GM18499 (cell line): ENCODE measurements around the gene WHRN.

Experiments used
- ATAC-seq: cut with Tn5 transposase; IDR thresholded peaks from one replicate; pipeline ENCODE4 v1.9.1; 2021; ENCODE audit warnings: moderate number of reproducible peaks; ENCODE audit not compliant: insufficient read depth, unreplicated experiment

Gene WHRN

DNA sequence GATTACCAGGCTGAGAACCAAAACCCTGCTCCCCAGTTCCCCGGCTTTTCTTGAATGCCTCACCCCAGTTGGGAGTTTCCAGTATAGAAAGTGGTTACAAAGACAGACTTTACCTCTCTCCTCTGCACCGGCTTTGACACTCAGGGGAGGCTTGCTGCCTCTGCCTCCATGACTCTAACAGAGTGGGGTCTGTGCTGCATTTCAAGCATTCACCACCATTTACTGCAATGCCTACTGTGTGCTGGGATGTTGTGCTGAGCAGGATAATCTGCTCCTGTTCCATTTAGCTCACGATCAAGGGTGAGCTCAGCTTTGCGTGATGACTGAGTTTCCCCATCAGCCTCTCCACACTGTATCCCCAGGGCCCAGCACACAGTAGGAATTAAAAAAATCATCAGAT, 77.6 kb downstream of the WHRN start:
- ATAC-seq: no peak

DNA sequence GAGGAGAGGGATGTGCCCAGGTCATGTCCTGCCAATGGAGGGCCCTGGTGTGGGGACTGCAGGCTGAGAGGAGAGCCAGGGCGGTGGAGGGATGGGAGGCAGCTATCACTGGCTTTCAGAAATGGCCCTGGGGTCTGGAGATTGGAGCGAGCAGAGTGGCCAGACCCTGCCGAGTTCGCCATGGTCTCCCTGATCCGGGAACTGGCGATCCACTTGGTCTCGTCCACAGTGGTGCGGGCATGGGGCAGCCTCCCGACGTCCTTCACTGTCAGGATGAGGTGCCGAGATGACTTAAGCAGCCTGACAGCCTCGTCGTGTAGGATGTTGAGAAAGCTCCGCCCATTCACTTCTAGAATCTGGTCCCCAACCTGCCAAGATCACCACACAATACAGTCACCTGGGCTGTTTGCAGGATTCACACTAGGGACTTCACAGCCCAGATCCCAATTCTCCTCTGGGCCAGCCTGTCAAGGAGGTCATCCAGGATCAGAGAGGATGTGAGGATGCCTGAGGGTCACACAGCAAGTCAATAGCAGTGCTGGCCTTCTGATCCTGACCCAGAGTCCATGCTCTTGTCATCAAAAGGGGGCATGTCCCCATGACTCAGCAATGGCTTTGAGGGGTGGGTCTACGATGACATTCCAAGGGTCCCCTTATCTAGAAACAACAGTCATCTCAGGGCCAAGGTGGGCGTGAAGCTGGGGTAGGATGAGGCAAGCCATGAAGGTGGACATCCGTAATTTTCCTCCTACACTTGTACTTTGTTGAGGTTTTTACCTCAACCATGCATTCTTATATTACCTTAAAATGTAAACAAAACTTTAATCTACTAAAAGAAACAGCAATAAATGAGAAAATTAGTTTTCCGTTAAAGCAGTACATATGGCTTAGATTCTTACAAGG, 79.0 kb downstream of the WHRN start:
- no peak for ATAC-seq

GRCh38 chr9:114425126-114425525, 80.1 kb downstream of the WHRN start:
- ATAC-seq: no peak

GRCh38 chr9:114424126-114424525, 81.1 kb downstream of the WHRN start:
- ATAC-seq: no peak

- no peak for ATAC-seq
These were observed 82.1 kb downstream of the WHRN start for GRCh38 chr9:114423181-114423580.

DNA sequence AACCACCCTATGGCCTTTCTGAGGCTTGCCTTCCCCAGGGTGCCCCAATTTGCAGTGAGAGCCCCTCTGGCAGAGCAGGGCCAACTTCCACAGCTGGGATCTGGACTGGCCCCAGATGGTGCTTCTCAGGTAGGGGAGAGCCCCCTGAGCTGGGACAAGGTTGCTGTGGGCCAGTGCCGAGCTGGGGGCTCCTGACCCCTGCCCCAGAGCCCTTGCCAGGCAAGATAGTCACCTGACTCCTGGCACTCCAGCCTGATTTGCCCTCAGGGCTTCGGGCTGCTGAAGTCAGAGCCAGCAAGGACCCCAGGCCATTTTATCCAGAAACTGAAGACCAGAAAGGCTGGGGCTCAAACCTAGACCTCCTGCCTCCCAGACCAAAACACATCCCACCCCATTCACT, 84.1 kb downstream of the WHRN start:
- ATAC-seq: no peak

DNA sequence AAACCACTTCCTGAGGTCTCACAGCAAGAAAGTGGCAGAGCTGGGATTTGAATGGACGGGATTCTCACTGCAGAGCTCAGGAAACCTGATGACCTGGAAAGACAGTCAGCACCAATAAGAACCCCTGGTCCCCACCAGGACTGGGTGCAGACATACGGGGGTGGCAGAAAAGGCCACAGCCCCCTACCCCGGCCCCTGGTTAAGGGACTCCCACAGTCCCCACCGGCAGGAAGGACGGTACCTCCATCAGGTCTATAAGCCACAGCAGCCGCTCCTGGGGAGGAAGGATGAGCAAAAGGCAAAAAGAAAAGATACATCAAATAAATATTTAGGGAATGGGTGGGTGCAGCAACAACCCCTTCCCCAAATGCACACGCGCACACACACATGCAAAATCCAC, 85.5 kb downstream of the WHRN start:
- ATAC-seq: no peak

DNA sequence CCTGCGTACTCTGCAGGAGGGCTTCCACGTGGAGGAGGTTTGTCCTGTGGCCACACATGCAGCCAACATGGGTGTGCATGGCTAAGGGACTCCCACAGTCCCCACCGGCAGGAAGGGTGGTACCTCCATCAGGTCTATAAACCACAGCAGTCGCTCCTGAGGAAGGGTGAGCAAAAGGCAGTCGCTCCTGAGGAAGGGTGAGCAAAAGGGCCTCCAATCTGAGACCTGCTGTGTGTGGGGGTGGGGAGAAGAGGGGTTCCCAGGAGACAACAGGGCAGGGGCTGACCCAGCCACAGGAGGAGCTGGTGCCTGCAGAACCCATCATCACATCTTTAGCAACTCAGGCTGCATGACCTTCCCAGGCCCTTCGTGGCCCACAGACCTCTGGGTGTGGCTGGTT, 87.2 kb downstream of the WHRN start:
- ATAC-seq: no peak

GRCh38 chr9:114417511-114417910, 87.8 kb downstream of the WHRN start:
- ATAC-seq: no peak

DNA sequence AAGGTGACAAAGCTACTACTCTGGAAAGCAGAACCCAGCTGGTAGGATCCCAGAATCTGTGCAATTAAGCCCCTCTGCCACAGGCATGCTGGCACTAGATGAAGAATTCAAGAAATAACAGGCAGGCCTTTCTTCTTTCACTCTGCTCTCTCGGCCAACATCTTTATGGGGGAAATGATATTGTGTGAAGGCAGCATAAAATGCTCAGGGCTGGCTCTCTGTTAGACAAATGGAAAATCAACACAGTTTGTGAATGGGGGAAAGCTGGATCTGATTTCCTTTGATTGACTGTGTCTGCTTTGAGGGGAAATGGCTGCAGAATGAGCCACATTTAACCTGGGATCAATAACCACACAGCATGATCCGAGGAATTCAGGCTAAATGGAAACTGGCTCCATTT, 88.4 kb downstream of the WHRN start:
- ATAC-seq: no peak

- no peak for ATAC-seq
These were observed 89.0 kb downstream of the WHRN start for GRCh38 chr9:114416290-114416689.

- no peak for ATAC-seq
These were observed 90.9 kb downstream of the WHRN start for GRCh38 chr9:114414346-114414745.

DNA sequence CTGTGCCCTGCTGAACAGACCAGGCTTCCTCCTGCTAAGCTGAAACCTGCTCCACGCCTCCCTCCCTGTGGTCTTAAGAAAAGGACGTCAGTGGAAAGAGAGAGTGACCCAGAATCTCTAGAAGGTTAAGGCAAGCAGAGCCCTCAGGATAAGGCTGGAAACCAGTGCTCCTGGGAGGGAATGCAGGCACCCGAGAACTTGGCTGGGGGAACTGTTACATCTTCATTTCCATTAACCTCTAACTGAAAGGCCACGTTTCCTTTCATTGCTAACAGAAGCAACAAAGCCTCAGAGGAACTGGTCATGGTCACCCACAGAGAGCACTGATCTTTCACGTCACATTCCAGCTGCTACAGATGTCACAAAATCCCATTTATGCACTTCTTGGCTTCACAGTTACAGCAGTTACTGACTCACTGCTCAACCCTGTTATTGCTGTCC, 91.4 kb downstream of the WHRN start:
- no peak for ATAC-seq

DNA sequence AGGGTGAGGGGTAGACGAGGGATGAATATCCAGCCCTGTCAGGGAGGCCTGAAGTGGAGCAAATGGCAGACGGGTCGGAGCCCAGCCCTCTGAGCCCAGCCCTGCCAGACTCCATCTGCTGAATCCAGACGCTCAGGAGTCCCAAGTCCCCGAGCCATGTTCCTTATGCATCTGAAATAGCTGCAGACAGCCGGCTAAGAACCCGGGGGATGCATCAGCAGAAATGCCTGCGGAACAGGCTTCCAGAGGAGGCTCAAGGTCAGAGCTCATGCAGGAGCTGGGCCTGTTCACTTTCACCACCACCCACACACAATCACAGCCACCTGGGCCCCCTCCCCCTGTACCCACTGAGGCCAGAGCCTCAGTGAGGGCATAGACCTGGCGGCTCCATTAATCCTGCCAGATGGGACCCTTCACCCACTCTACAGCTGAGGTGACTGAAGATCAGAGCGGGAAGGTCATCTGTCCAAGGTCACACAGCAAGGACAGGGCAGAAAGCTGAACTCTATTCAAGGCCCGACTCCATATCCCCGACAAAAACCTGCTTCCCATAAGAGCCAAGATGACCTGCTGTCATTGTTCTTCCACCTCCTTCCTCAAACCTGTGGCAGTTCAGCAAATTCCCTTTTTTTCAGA, 93.1 kb downstream of the WHRN start:
- no peak for ATAC-seq

- no peak for ATAC-seq
These were observed 93.8 kb downstream of the WHRN start for GRCh38 chr9:114411452-114411851.

DNA sequence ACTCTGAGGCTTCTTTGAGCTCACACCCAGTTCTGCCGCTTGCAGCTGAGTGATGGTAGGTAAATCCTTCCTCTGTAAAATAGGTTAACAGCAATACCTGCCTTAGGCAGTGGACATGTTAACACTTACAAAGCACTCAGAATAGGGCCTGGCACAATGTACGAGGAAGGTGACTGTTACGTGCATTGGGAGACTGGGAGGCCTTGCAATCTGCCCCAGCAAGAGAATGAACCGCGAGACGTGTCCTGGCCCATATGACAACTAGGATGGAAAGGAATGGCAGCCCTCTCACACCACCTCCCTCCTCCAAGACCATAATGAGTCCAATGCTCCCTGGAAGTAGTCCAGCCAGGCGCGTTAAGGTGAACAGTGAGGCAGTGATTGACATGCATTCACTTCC, 94.4 kb downstream of the WHRN start:
- ATAC-seq: no peak

DNA sequence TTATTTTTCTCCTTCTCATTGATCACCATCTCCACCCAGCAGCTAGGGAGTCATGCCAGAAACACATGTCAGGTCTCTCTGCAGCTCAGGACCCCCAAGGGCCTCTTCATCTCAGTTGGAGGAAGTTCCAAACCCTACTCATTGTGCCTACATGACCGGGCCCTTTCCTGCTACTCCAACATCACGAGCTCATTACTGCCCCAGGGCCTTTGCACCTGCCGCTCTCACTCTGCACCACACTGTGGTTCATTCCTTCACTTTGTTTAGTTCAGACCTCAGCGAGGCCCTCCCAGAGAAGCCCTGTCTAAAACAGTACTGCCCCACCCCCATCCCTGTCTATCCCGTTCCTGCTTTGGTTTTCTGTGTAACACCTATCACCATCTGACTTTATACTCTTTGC, 95.4 kb downstream of the WHRN start:
- no peak for ATAC-seq

GRCh38 chr9:114409103-114409780, 96.0 kb downstream of the WHRN start:
- ATAC-seq: no peak

DNA sequence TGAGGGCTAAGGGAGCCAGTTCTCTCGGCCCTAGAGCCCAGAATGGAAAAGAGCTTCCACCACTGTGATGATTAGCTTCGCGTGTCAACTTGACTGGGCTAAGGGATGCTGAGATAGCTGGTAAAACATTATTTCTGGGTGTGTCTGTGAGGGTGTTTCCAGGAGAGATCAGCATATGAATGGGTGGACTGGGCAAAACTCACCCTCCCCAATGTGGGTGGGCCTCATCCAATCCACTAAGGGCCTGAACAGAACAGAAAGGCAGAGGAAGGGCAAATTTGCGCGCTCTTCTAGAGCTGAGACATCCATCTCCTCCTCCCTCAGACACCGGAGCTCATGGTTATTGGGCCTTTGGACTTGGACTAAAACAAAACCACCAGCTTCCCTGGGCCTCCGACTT, 96.6 kb downstream of the WHRN start:
- no peak for ATAC-seq

DNA sequence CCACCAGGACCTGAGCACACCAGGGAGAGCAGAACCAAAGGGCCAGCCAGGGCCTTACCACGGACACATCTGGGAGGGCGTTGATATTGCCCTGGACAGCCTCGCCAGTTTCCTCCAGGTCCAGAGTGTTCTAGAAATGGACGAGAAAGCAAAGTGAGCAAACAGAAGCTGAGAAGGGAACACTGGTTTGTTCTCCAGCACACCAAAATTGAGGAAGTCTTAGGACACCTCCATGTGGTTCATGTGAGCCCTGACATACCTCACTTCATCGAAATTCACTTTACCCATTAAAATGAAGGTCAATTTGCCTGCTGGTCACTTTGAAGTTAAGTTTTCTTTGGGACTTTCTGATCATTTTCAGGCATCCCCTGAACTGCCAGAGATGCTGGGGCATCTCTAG, 97.4 kb downstream of the WHRN start:
- no peak for ATAC-seq

DNA sequence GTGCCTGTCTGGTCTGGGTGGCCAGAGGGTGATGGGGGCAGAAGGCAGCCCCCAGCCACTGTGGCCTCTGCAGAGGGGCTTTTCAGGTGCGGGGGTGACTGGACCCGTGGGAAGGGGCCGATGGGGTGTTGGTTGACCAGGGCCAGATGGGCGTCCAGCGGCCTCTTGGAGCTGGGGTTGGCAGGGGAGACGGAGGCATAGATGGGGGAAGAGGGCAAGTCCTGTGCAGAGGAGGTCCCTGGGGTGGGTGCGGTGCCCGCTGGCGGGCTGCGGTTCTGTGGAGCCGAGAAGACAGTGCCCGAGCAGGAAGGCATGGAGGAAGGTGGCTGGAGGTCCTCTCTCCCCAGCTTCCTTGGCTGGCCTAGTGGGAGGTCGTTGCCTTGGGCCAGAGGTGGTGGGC, 98.8 kb downstream of the WHRN start:
- ATAC-seq: no peak
